HepG2 (cell line): Measurements from ENCODE around the gene RASA2. TPM values are rescaled to one million over a fixed set of nuclear protein-coding genes. Genes with fewer than 3 reads are reported as not detected.

Experiments used
- ARID3A ChIP-seq: IDR thresholded peaks from 2 replicates; pipeline ENCODE4 v1.6.1; 2012; ENCODE audit warnings: low read depth, low read length, improper control_type of control experiment
- CBX2 ChIP-seq, 2 experiments: fragments of 200-600 bp in 1 of 2; sonication (generic); formaldehyde crosslinking in 1 of 2; IDR thresholded peaks; 2 replicates each; pipeline versions ENCODE4 v1.7.0 to v1.8.1; 2018 to 2022; ENCODE audit warnings: low read depth in 2 of 2, low read length in 1 of 2, mild to moderate bottlenecking in 1 of 2, missing genetic modification reagents in 1 of 2
- CBX5 ChIP-seq: sonication (generic); formaldehyde crosslinking; IDR thresholded peaks from 2 replicates; pipeline ENCODE4 v1.4.0; 2020; ENCODE audit warnings: missing genetic modification reagents, borderline replicate concordance
- DPF2 ChIP-seq: sonication (generic); formaldehyde crosslinking; IDR thresholded peaks from 2 replicates; pipeline ENCODE4 v1.4.0; 2020; ENCODE audit warnings: mild to moderate bottlenecking, low read depth, missing genetic modification reagents, borderline replicate concordance
- DRAP1 ChIP-seq: IDR thresholded peaks from 2 replicates; pipeline ENCODE4 v1.6.1; 2016; ENCODE audit warnings: missing genetic modification reagents, missing compliant biosample characterization
- HHEX ChIP-seq: IDR thresholded peaks from 2 replicates; pipeline ENCODE4 v1.6.1; 2016; ENCODE audit warnings: control low read depth
- IRF2 ChIP-seq: IDR thresholded peaks from 2 replicates; pipeline ENCODE4 v1.6.1; 2018; ENCODE audit warnings: missing genetic modification reagents, missing compliant biosample characterization
- MAFK ChIP-seq, 2 experiments: IDR thresholded peaks in 1 of 2; conservative IDR thresholded peaks in 1 of 2; 2 replicates each; pipeline ENCODE4 v1.6.1; 2011; ENCODE audit warnings: improper control_type of control experiment in 2 of 2, low read length in 2 of 2
- MIER2 ChIP-seq: IDR thresholded peaks from 2 replicates; pipeline ENCODE4 v1.6.1; 2016; ENCODE audit warnings: missing biosample characterization, missing genetic modification reagents
- ONECUT2 ChIP-seq: sonication (generic); formaldehyde crosslinking; IDR thresholded peaks from 2 replicates; pipeline ENCODE4 v1.4.0; 2020; ENCODE audit warnings: missing genetic modification reagents
- PREB ChIP-seq: sonication (generic); formaldehyde crosslinking; IDR thresholded peaks from 2 replicates; pipeline ENCODE4 v1.4.0; 2020; ENCODE audit warnings: missing genetic modification reagents
- RFX5 ChIP-seq: IDR thresholded peaks from 2 replicates; pipeline ENCODE4 v1.6.1; 2011; ENCODE audit warnings: low read depth, low read length, improper control_type of control experiment
- SP5 ChIP-seq: IDR thresholded peaks from 2 replicates; pipeline ENCODE4 v1.6.1; 2016; ENCODE audit warnings: low read depth, borderline replicate concordance
- TEAD2 ChIP-seq: sonication (generic); formaldehyde crosslinking; IDR thresholded peaks from 2 replicates; pipeline ENCODE4 v1.9.0; 2021; ENCODE audit warnings: missing genetic modification reagents
- TP53 ChIP-seq: sonication (generic); formaldehyde crosslinking; conservative IDR thresholded peaks from 2 replicates; pipeline ENCODE4 v1.4.0; 2020; ENCODE audit warnings: missing genetic modification reagents
- YEATS2 ChIP-seq: sonication (generic); formaldehyde crosslinking; IDR thresholded peaks from 2 replicates; pipeline ENCODE4 v1.4.0; 2020; ENCODE audit warnings: missing genetic modification reagents, borderline replicate concordance
- ZBTB20 ChIP-seq: sonication (generic); formaldehyde crosslinking; IDR thresholded peaks from 2 replicates; pipeline ENCODE4 v1.8.1; 2023; ENCODE audit warnings: missing genetic modification reagents, low read depth, mild to moderate bottlenecking, borderline replicate concordance
- ZBTB21 ChIP-seq: sonication (generic); formaldehyde crosslinking; IDR thresholded peaks from 2 replicates; pipeline ENCODE4 v1.4.0; 2020; ENCODE audit warnings: missing genetic modification reagents
- ZNF264 ChIP-seq: sonication (generic); formaldehyde crosslinking; IDR thresholded peaks from 2 replicates; pipeline ENCODE4 v1.4.0; 2020; ENCODE audit warnings: missing genetic modification reagents
- ZNF605 ChIP-seq: sonication (generic); formaldehyde crosslinking; IDR thresholded peaks from 2 replicates; pipeline ENCODE4 v1.8.0; 2022; ENCODE audit warnings: mild to moderate bottlenecking, missing genetic modification reagents
- ZSCAN5A ChIP-seq: sonication (generic); formaldehyde crosslinking; IDR thresholded peaks from 2 replicates; pipeline ENCODE4 v1.8.0; 2022; ENCODE audit warnings: mild to moderate bottlenecking, missing genetic modification reagents, borderline replicate concordance
- polyA plus RNA-seq, 8 experiments: library from polyadenylated mRNA; depleted of rRNA in 3 of 8; stranded (reverse) in 7 of 8; unstranded in 1 of 8; fragments of >200 nt; fragmentation: Illumina TruSeq in 4 of 8; extraction: Trizol in 4 of 8; gene quantifications; 2 replicates each; pipeline versions ENCODE4 v1.2.1 to v1.2.3, GENCODE V29; 2011 to 2016; ENCODE audit warnings: low read depth in 4 of 8, missing spikeins in 1 of 8, mixed read lengths in 1 of 8; ENCODE audit not compliant: insufficient read depth in 1 of 8
- total RNA-seq, 5 experiments: library from RNA; depleted of rRNA; stranded (reverse); fragments of >200 nt; fragmentation: Illumina TruSeq; extraction: Trizol; gene quantifications; 2 replicates each; pipeline ENCODE4 v1.2.3, GENCODE V29; 2016; ENCODE audit warnings: low read depth in 1 of 5
- TF ChIP-seq, protein P1 (sequence below): sonication (generic); formaldehyde crosslinking; IDR thresholded peaks from 2 replicates; pipeline ENCODE4 v1.4.0; 2020; ENCODE audit warnings: mild to moderate bottlenecking, low read depth, missing genetic modification reagents

Gene RASA2
- total and polyA plus RNA-seq, 2 of the 13 experiments (the other 11 are each of a cell fraction or from before 2014, with no cell fraction given), result 5.4 to 8.5 TPM

DNA sequence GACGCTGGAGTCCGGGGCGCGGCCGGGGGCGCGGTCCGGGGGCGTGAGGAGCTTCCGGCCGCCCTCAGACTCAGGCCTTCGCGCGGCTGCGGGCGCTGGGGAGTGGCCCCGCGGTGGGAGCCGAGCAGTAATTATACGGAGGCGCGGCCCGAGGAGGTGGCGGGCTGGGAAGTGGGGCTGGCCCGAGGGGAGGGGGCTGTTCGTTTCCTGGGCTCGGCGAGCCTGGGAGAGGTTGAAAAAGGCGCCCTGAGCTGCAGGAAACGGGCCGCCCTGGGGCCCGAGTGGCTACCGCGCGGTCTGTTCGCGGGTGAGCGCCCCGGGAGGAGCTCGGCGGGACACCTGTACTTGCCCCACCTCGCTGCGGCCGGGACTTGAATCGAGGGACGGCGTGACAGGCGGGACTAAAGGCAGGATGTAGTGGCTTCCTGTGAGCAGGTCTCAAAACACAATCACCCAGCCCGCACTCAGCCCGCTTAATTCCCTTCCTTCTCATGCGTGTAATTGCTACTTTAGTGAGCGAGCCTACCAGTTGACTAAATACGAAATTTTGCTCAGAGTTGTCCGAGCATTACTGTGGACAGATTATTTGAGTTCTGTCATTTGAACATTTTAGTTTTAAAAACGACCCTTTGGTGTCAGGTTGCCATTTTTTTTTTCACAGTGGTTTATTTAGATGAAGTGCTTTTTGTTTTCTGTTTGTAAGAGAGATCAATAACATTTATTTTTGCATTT is 860 bp downstream of the RASA2 start (continued):
- TF ChIP-seq ZNF605 (CRISPR knock-in tag) (no peak), CBX2 (IDR thresholded peaks at IDR 0.05; ENCODE audit: low read depth, low read length) (no peak), CBX2 (CRISPR knock-in tag; IDR thresholded peaks at IDR 0.05; ENCODE audit: low read depth) (no peak), MAFK (conservative IDR thresholded peaks at IDR 0.05 in 1 of 2, IDR thresholded peaks at IDR 0.05 in 1 of 2; ENCODE audit: low read length in 2 of 2) (no peak), DRAP1 (CRISPR knock-in tag) (0 out of 2 replicates have a peak, but pooled peaks have one; percentile 8), ZSCAN5A (CRISPR knock-in tag) (no peak), PREB (no peak), MIER2 (CRISPR knock-in tag) (no peak), IRF2 (CRISPR knock-in tag) (peak; percentile 17; the same call in 1 of the 2 replicates), TP53 (CRISPR knock-in tag) (0 out of 2 replicates have a peak, but pooled peaks have one; percentile 26), DPF2 (no peak), RFX5 (no peak), ZBTB20 (CRISPR knock-in tag) (no peak), ZNF264 (CRISPR knock-in tag) (peak; percentile 50; the same call in 1 of the 2 replicates), SP5 (CRISPR knock-in tag) (no peak), YEATS2 (CRISPR knock-in tag) (peak; percentile 35; the same call in 1 of the 2 replicates), ARID3A (no peak), ONECUT2 (CRISPR knock-in tag) (no peak), ZBTB21 (CRISPR knock-in tag) (no peak), HHEX (CRISPR knock-in tag) (no peak), CBX5 (no peak; the same call in 1 of the 2 replicates), TEAD2 (peak; percentile 61; the same call in 1 of the 2 replicates)
- TF ChIP-seq, protein P1, sequence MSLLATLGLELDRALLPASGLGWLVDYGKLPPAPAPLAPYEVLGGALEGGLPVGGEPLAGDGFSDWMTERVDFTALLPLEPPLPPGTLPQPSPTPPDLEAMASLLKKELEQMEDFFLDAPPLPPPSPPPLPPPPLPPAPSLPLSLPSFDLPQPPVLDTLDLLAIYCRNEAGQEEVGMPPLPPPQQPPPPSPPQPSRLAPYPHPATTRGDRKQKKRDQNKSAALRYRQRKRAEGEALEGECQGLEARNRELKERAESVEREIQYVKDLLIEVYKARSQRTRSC (CRISPR knock-in tag), result peak; percentile 45; the same call in 1 of the 2 replicates
